Activated CD4-positive, alpha-beta T cell treated with anti-CD3 and anti-CD28 coated beads, Interleukin-2, amount 50 U/mL, for 24 hours (primary cell): ENCODE data around the gene ITIH4.

Experiments used
- DNase-seq, 2 donors: peaks; one replicate each; pipeline ENCODE4 v3.0.0-alpha.2; 2020; ENCODE audit warnings: low read depth in 1 of 2, low spot score in 1 of 2

ITIH4 gene

DNA sequence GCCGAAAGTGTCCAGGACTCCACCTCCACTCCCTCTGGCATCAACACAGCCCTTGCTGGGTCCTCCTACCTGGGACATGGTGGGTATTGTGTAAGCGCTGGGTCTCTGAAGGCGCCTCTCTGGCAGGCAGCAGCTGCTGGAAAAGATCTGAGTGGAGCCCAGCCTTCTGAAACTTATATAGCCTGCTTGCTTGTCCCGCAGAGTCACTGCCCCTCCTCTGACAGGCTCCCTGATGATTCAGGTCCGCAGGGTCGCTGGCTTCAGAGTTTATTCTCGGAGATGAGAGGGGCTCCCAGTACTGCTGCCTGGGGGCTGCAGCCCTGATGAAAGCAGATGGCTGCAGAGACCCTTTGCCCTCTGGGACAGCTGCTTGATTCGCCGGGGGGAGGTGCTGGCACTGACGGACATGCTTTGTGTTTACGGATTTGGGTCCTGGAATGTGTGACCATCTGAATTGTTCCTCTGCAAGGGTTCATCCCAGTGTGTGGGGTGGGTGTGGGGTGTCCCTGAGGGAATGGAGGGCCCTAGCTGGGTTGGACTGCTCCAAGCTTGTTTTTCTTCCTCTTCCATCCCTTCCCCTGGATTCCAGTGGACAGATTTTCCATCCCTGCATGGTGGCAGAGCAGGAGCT is 4.5 kb upstream of the ITIH4 start, which contains the start of gene MUSTN1:
Gene MUSTN1, minus strand, starts transcription at position 149 of the 631 bp plus-strand sequence. Its CDS starts 71 bp downstream, at position 78.
- DNase-seq = no peak

GRCh38 chr3:52833202-52833601 is 2.7 kb upstream of the ITIH4 start:
- no peak for DNase-seq

DNA sequence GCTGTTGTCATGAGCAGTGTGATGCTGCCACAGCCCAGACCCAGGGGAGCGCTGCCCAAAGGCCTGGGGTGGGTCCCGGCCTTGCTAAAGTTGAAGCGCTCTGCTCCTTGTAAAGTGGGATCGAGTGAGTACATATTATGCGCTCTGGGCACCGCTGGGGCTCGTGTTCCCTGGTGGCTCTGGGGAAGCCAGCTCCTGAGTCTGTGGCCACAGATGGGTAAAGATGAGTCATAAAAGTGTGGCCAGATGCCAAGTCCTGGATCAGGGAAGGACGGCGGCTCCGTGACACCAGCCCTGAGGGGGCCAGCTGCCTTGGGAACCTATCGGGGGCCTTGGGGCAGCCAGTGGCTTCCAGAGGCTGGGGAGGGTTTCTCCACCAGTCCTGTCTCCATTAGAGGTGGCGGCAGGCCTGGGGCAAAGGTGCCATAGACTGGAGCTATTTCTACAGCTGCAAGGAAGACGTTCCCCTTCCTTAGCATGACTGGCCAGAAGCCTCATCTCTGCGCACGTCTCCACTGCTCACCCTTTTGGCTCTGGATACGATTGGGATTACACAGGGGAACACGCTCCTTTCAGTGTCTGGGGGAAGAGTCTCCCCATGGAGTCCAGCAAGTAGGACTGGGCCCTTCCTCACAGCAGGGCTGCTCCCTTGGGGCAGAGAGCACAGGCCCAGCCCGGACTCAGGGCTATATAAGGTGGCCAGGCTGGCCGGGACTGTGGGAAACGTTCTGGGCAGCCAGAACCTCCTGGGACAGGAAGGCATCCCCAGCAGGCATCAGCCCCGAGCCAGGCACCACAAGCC is 1.2 kb upstream of the ITIH4 start:
- DNase-seq = no peak

- DNase-seq = no peak
Measured at GRCh38 chr3:52829906-52830463, 487 bp downstream of the ITIH4 start.

DNA sequence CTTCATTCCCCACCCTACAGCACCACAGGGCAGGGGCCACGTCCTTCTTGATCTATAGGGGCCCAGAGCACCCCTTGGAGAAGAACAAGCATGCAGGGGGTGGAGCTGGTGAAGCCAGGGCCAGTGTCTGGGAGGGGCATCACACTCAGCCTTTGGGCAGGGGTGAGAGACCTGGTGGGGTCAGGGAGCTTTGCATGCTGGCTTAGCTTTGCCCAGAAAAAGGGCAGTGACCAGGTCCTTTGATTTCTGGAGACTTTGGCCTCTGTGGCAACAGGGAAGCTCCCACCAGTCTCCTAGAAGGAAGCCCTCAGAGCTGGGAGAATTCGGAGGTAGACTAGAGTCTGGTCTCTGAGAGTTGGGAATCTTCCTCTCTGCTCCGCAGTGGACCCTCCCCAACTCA is 990 bp downstream of the ITIH4 start:
- no peak for DNase-seq

GRCh38 chr3:52827866-52828376 is 2.6 kb downstream of the ITIH4 start:
- no peak for DNase-seq

- DNase-seq = no peak
Measured at GRCh38 chr3:52827441-52827840, 3.0 kb downstream of the ITIH4 start.

DNA sequence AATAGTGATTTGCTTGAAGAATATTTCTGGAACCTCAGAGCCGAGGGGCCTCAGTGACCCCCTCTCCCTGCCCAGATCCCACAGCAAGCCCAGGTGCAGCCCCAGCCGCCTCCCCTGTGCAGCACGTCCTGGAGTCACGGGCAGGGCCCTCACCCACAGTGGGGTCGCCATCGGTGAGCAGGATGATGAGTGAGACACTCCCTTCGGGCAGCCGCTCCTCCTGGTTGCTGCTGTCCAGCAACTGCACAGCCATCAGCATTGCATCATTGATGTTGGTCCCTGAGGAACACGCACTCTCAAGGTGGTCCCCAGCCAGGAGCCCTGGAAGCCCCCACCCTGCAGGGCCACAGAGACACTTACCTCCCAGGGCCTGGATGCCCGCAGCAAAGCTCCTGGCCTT is 6.4 kb downstream of the ITIH4 start:
- DNase-seq = no peak

DNA sequence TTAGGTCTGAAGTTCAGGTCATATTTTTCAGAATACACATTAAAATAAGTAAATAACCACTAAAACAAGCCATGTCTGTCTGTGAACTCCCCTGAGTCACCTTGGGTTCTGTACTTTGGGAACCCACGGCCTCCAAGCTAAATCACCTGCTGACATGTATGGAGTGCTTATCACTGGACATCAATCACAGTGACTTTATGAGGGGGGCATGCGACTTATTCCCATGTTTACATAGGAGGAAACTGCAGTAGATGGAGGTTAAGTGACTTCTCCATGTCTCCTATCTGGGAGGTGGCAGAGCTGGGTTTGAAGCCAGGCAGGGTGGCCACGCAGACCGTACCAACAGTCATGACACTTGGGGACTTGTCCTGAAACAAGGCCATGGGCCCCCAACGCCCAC is 8.1 kb downstream of the ITIH4 start:
- no peak for DNase-seq

GRCh38 chr3:52820736-52821135 is 9.7 kb downstream of the ITIH4 start:
- DNase-seq = no peak

DNA sequence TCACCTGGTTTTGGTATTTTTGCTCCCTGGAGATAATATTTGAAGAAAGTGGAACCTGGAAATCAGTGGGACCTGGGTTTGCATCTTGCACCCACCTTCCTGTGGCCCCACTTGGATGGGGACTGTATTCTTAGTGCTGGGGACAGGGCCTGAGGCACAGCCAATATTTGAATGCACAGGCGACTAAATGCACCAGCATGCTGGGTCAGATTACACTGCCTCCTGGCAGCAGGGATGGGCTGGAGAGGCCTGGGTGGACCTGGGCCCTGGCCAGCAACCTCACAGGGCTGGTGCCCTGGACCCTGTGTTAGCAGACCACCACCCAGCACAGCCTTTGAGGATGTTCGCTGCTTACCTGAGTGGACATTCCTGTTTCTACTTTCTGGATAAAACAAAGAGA is 10.5 kb downstream of the ITIH4 start:
- DNase-seq = no peak

DNA sequence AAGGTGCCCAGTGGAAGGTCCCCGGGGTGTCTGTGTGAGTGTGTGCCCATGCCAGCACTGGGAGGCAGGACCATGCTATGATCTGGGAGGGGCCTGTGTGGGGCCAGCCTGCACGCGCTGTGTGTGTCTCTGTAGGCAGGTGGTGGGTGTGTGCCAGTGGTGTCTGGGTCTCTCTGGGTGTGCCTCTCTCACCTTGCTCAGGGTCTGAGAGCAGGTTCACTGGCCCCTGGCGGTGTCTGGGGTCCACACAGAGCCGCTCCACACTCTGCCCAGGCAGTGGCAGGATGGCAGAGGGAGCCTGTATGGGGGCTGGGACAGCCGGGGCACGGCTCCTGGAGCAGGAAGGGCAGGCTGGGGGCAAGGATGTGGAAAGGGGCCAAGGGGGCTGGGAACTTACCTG is 12.6 kb downstream of the ITIH4 start:
- no peak for DNase-seq

- no peak for DNase-seq
Measured at GRCh38 chr3:52817221-52817620, 13.3 kb downstream of the ITIH4 start.

GRCh38 chr3:52816654-52817053 is 13.8 kb downstream of the ITIH4 start:
- DNase-seq = no peak

GRCh38 chr3:52816199-52816598 is 14.3 kb downstream of the ITIH4 start:
- DNase-seq = no peak

DNA sequence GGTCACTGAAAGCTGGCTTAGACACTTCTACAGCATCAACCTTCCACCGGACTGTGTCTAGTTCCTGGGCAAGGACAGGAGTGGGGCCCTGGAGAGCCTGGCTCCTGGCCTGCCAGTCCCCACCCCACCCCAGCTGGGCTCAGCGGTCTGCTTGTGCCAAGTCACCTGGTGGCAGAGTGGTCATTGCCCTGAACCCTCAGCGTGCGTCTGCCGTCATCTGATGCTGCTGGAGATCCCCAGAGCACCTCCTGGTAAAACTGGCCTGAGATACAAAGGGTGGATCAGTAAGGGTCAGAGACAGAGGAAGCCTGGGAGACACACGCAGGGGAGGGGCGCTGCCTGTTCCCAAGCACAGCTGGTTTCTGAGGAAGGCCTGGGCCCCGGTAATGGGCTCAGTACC is 16.7 kb downstream of the ITIH4 start:
- DNase-seq = no peak

GRCh38 chr3:52811452-52812011 is 18.9 kb downstream of the ITIH4 start:
- DNase-seq = no peak

DNA sequence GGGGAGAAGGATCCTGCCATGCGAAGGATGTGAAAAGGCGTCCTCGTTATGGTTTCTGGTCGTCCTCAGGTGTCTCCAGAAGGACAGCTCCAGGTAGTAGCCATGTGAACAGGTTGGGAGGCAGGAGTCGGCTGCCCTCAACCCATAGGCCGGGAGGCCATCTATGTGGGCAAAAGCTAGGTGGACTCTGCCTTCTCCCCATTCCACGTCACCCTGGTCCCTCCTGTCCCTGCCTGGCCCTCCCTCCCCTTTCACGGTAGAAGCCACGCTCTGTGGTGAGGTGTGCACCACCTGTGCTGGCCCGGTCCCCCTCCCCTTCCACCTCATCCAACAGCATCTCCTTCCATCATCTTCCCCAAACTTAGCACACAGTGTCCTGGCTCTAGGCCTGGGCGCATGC is 19.5 kb downstream of the ITIH4 start:
- no peak for DNase-seq

DNA sequence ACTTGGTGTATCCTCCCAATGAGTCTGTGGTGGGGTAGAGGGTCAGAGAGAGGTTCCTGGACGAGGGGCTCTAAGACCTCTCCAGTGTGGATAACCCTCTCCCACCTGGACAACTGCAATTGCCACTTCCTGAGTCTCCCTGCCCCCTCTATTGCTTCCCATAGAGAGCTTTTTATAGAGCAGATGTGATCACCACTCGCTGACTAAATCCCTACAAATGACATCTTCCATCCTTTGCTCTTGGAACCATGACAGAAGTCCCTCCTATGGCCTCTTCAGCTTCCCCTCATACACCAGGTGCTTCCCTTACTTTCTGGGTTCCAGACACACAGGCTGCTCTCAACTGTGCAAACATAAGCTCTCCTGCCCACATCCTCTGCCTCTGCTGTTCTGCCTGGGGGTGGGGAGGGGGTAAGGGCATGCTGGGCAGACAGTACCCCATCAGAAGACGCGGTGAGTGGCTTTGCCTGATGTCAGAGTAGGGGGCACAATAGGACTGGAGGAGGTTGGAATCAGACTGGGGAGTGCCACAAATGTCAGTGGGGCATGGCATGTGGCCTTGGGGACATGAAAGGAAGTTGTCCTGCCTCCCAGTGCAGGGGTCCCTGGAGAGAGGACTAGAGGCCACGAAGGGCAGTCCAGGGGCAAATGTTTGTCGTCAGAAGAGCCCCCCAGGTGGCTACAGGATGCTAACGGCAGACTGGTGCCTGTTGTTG is 20.7 kb downstream of the ITIH4 start:
- no peak for DNase-seq

- no peak for DNase-seq
Measured at GRCh38 chr3:52809149-52809548, 21.3 kb downstream of the ITIH4 start.
